Panc1 (cell line): Measurements from ENCODE around the gene GGA1. TPM values are rescaled to one million over a fixed set of nuclear protein-coding genes. Genes with fewer than 3 reads are reported as not detected.

Experiments used
- ATAC-seq: fragments of 200-7000 bp; cut with Tn5 transposase; 2 replicates; pipeline ENCODE4 v1.9.1; 2020; ENCODE audit warnings: mild to moderate bottlenecking, moderate library complexity
- BruUV-seq: library from RNA; stranded (reverse); fragments of 400-500 nt; replicated peaks from 2 replicates; lab custom pipeline; 2021; lab: Mats Ljungman, UMichigan
- CTCF ChIA-PET: fragments of 300-600 bp; sonication (Branson Sonifier 250); formaldehyde crosslinking; loops from one replicate; lab custom pipeline; 2022; ENCODE audit warnings: antibody characterized with exemption; lab: Charles Lee
- POLR2A ChIA-PET: fragments of 300-600 bp; sonication (Branson Sonifier 250); formaldehyde crosslinking; loops from one replicate; lab custom pipeline; 2022; ENCODE audit warnings: antibody characterized with exemption; lab: Charles Lee
- DNase-seq: peaks from one replicate; pipeline ENCODE4 v3.0.0-alpha.2; 2010; ENCODE audit warnings: low read depth, low spot score
- H3K27ac ChIP-seq: 2 replicates; pipeline ENCODE4 v1.5.1; 2011; ENCODE audit warnings: mild to moderate bottlenecking, low read length, inconsistent platforms
- H3K27me3 ChIP-seq: fragments of 200-500 bp; sonication (Bioruptor generic); 2 replicates; pipeline ENCODE4 v1.6.0; 2014; ENCODE audit warnings: low read length, inconsistent platforms; ENCODE audit not compliant: control insufficient read depth, insufficient read depth
- H3K36me3 ChIP-seq: fragments of 200-500 bp; sonication (Bioruptor generic); 2 replicates; pipeline ENCODE4 v1.5.1; 2014; ENCODE audit warnings: inconsistent platforms, mild to moderate bottlenecking, low read length, moderate library complexity; ENCODE audit not compliant: control insufficient read depth, insufficient read depth
- H3K4me1 ChIP-seq: 2 replicates; pipeline ENCODE4 v1.5.1; 2011; ENCODE audit warnings: inconsistent platforms, mild to moderate bottlenecking, low read length, moderate library complexity; ENCODE audit not compliant: control insufficient read depth, insufficient read depth
- H3K4me3 ChIP-seq, 2 experiments: 2 replicates each; pipeline ENCODE4 v1.5.1; 2011 to 2012; ENCODE audit warnings: low read depth in 2 of 2, low read length in 2 of 2, mild to moderate bottlenecking in 2 of 2, inconsistent platforms in 1 of 2, moderate library complexity in 1 of 2
- H3K9me3 ChIP-seq: fragments of 200-500 bp; sonication (Bioruptor generic); 2 replicates; pipeline ENCODE4 v1.5.1; 2014; ENCODE audit warnings: low read depth, mild to moderate bottlenecking, inconsistent platforms, low read length, moderate library complexity; ENCODE audit not compliant: control insufficient read depth, insufficient read depth
- POLR2AphosphoS5 ChIP-seq: IDR thresholded peaks from 2 replicates; pipeline ENCODE4 v1.6.1; 2012; ENCODE audit warnings: mild to moderate bottlenecking, low read depth, low read length, moderate library complexity
- REST ChIP-seq, 2 experiments: IDR thresholded peaks; 2 replicates each; pipeline ENCODE4 v1.6.1; 2011 to 2012; ENCODE audit warnings: low read depth in 2 of 2, control low read depth in 1 of 2, low read length in 1 of 2, mild to moderate bottlenecking in 1 of 2, moderate library complexity in 1 of 2; ENCODE audit not compliant: insufficient read depth in 1 of 2
- SIN3A ChIP-seq: IDR thresholded peaks from 2 replicates; pipeline ENCODE4 v1.6.1; 2012; ENCODE audit warnings: low read depth, mild to moderate bottlenecking, low read length, moderate library complexity, borderline replicate concordance; ENCODE audit not compliant: insufficient read depth
- TCF7L2 ChIP-seq: IDR thresholded peaks from 2 replicates; pipeline ENCODE4 v1.6.1; 2011; ENCODE audit warnings: mild to moderate bottlenecking, low read depth, low read length, inconsistent platforms
- in situ Hi-C: cut with HindIII; loops from 2 replicates; pipeline ENCODE4 v1.10.0; 2016; ENCODE audit warnings: low sequenced_read_pairs, low pct_unique_long_range_greater_than_20kb
- intact Hi-C: fragments of 100-400 bp; cut with micrococcal nuclease; formaldehyde crosslinking; loops from one replicate; pipeline ENCODE4 v1.10.0; 2022; ENCODE audit not compliant: unreplicated experiment
- total RNA-seq: library from RNA; stranded (reverse); gene quantifications from one replicate; pipeline ENCODE4 v1.2.1, GENCODE V29; 2021; ENCODE audit not compliant: unreplicated experiment
- TF ChIP-seq, protein P1 (sequence below): fragments of 450-650 bp; IDR thresholded peaks from 2 replicates; pipeline ENCODE4 v1.5.1; 2017; ENCODE audit warnings: mild to moderate bottlenecking

Gene GGA1
- total RNA-seq, 1 experiment from 2014 or later, result 45.4 TPM

DNA sequence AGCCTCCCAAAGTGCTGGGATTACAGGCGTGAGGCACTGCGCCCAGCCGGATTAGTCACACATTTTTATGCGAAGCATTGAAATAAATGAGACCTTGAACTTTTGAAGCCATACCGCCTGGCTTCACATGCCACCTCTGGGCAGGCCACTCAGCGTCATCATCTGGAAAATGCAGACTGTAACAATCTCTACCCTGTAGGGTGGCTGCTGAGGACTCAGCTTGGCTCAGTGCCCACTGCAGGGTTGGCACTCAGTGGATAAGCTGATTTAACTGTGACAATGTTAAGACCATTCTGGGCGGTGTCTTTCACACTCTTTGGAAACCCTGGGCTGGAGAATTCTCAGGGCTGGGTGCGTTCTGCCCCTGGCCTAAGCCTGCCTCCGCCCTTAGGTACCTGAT lies 39.3 kb downstream of the GGA1 start:
- intact Hi-C loops, result no loop called here
- CTCF ChIA-PET, result no interaction called here

DNA sequence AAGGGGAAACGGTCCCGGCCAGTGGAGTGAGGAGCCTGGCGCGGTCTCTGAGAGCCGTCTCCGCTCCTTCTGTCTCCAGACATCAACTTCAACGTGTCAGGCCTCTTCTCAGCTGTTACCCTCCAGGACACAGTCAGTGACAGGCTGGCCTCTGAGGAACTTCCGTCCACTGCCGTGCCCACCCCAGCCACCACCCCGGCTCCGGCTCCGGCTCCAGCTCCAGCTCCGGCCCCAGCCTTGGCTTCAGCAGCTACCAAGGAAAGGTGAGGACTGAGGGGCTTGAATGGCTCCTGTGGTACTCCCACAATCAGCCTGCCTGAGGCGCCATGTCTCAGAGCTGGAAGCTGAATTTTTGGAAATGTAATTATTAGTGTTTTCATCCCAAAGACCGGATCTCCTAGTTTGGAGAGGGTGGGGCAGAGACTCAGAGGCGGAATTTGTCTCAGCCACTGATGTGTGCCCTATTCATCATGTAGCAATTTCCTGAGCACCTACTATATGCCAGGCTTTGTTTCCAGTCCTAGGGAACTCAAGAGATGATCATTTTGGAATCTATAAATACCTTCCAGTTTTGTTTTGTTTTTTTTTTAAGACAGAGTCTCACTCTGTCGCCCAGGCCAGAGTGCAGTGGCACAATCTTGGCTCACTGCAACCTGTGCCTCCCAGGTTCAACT lies 42.0 kb downstream of the GGA1 start:
- Histone ChIP-seq H3K4me3 (no peak overlapping the region), H3K27me3 (no peaks in the 10 kb centered on the region), H3K36me3 (no peaks in the 10 kb centered on the region), H3K9me3 (no peaks in the 10 kb centered on the region), H3K27ac (no peak overlapping the region), H3K4me1 (no peaks in the 10 kb centered on the region)
- POLR2A ChIA-PET, result interaction anchor here (0.5 kb wide), 1 partner anchor 24 kb away, joined by 7 read pairs; no protein-coding TSS in a partner anchor
- TF ChIP-seq TCF7L2 (no peak), POLR2AphosphoS5 (no peak), SIN3A (no peak), REST (IDR thresholded peaks at IDR 0.05; ENCODE audit: insufficient read depth in 1 of 2, low read depth in 2 of 2, low read length in 1 of 2) (no peak)
- TF ChIP-seq, protein P1, sequence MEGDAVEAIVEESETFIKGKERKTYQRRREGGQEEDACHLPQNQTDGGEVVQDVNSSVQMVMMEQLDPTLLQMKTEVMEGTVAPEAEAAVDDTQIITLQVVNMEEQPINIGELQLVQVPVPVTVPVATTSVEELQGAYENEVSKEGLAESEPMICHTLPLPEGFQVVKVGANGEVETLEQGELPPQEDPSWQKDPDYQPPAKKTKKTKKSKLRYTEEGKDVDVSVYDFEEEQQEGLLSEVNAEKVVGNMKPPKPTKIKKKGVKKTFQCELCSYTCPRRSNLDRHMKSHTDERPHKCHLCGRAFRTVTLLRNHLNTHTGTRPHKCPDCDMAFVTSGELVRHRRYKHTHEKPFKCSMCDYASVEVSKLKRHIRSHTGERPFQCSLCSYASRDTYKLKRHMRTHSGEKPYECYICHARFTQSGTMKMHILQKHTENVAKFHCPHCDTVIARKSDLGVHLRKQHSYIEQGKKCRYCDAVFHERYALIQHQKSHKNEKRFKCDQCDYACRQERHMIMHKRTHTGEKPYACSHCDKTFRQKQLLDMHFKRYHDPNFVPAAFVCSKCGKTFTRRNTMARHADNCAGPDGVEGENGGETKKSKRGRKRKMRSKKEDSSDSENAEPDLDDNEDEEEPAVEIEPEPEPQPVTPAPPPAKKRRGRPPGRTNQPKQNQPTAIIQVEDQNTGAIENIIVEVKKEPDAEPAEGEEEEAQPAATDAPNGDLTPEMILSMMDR, result no peak
- BruUV-seq, result no TSS peak
- CTCF ChIA-PET, result no interaction called here
- DNase-seq (no peak), ATAC-seq (no peak)
- intact Hi-C loops, result no loop called here
- in situ Hi-C loops, result no loop called here

More for the DNA sequence above, 39.3 kb downstream of the GGA1 start:
- BruUV-seq, result no TSS peak
- no peaks in the 10 kb centered on the region for H3K4me1 ChIP-seq
- DNase-seq (no peak), ATAC-seq (no peak)
- no peak overlapping the region for H3K27ac ChIP-seq
- POLR2A ChIA-PET, result no interaction called here
- no peaks in the 10 kb centered on the region for H3K9me3 ChIP-seq
- no peak overlapping the region for H3K4me3 ChIP-seq
- in situ Hi-C loops, result no loop called here
- H3K27me3 ChIP-seq, result no peaks in the 10 kb centered on the region
- no peaks in the 10 kb centered on the region for H3K36me3 ChIP-seq
- TF ChIP-seq REST (IDR thresholded peaks at IDR 0.05; ENCODE audit: insufficient read depth in 1 of 2, low read depth in 2 of 2, low read length in 1 of 2) (no peak), TCF7L2 (no peak), POLR2AphosphoS5 (no peak), SIN3A (no peak)
- TF ChIP-seq, protein P1, result no peak
